PC-9 (cell line): Measurements from ENCODE around the gene TMEM240.

Source experiments
- CTCF ChIP-seq: fragments of 200-600 bp; sonication (generic); conservative IDR thresholded peaks from 2 replicates; pipeline ENCODE4 v1.6.1; 2017; ENCODE audit warnings: mixed run types, antibody characterized with exemption, mild to moderate bottlenecking, moderate library complexity
- EZH2 ChIP-seq: fragments of 200-600 bp; sonication (generic); IDR thresholded peaks from 2 replicates; pipeline ENCODE4 v1.8.0; 2017; ENCODE audit warnings: antibody characterized with exemption, low read depth

GRCh38 chr1:1538989-1539309 is 1.5 kb downstream of the TMEM240 start:
- TF ChIP-seq CTCF: no peak
- no peak for TF ChIP-seq EZH2
